Peyer's patch (tissue), 4 donors: ENCODE data around the gene MYOZ2.

Experiments used
- CTCF ChIP-seq, 6 experiments: fragments of 450-650 bp in 4 of 6; fragments of 200-600 bp in 2 of 6; sonication (generic) in 1 of 6; IDR thresholded peaks; one replicate each; pipeline ENCODE4 v1.5.1; 2017 to 2019; ENCODE audit warnings: antibody characterized with exemption in 6 of 6, mild to moderate bottlenecking in 3 of 6, moderate library complexity in 1 of 6
- POLR2A ChIP-seq, 2 donors: fragments of 450-650 bp; IDR thresholded peaks; one replicate each; pipeline ENCODE4 v1.5.1; 2017; ENCODE audit warnings: antibody characterized with exemption in 2 of 2, mild to moderate bottlenecking in 2 of 2, moderate library complexity in 2 of 2

DNA sequence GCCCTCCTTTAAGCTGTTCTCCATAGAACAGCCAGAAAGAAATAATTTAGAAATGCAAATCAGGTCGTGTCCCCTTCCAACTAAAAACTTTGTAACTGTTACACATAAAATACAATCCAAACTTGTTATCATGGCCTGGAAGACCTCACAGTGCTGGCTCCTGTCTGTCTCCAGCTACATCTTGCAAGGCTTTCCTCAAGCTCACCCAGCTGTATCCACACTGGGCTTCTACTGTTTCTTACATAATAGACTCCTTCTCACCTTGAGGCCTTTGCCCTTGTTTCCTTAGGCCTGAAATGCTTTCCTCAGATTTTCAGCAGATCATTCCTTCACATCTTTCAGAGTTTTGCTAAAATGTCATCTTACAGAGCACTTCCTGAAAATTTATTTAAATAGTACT is 43.4 kb downstream of the MYOZ2 start:
- TF ChIP-seq CTCF (IDR thresholded peaks at IDR 0.05): no peak
- no peak for TF ChIP-seq POLR2A (IDR thresholded peaks at IDR 0.05)
